LNCaP clone FGC (cell line): ENCODE data around the gene SIGLEC9.

Source experiments
- DNase-seq: peaks from one replicate; pipeline ENCODE4 v3.0.0-alpha.2; 2011; ENCODE audit warnings: low read depth
- H3K4me3 ChIP-seq: 2 replicates; pipeline ENCODE4 v1.5.1; 2011; ENCODE audit warnings: mild to moderate bottlenecking, low read depth, low read length, control low read depth
- TF ChIP-seq, protein P1 (sequence below): IDR thresholded peaks from 2 replicates; pipeline ENCODE4 v1.5.1; 2012; ENCODE audit warnings: mild to moderate bottlenecking; ENCODE audit not compliant: control insufficient read depth, insufficient read depth; ENCODE audit errors: extremely low read depth

The SIGLEC9 gene

DNA sequence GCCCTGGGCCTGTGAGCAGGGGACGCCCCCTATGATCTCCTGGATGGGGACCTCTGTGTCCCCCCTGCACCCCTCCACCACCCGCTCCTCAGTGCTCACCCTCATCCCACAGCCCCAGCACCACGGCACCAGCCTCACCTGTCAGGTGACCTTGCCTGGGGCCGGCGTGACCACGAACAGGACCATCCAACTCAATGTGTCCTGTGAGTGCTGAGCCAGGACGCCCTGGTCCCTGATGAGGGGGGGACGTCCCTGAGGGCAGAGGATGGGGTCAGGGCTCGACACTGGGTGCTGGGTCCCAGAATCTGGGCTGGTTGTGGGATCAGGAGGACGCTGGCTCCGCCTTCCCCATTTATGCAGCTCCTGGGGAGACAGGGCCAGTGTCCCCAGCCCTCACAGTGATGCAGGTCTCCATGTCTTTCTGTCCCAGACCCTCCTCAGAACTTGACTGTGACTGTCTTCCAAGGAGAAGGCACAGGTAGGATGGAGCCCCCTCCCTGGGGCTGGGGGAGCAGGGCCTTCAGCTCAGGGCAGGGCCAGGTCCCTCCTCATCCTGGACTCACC is 19.9 kb downstream of the SIGLEC9 start:
- DNase-seq: no peak
- TF ChIP-seq, protein P1, sequence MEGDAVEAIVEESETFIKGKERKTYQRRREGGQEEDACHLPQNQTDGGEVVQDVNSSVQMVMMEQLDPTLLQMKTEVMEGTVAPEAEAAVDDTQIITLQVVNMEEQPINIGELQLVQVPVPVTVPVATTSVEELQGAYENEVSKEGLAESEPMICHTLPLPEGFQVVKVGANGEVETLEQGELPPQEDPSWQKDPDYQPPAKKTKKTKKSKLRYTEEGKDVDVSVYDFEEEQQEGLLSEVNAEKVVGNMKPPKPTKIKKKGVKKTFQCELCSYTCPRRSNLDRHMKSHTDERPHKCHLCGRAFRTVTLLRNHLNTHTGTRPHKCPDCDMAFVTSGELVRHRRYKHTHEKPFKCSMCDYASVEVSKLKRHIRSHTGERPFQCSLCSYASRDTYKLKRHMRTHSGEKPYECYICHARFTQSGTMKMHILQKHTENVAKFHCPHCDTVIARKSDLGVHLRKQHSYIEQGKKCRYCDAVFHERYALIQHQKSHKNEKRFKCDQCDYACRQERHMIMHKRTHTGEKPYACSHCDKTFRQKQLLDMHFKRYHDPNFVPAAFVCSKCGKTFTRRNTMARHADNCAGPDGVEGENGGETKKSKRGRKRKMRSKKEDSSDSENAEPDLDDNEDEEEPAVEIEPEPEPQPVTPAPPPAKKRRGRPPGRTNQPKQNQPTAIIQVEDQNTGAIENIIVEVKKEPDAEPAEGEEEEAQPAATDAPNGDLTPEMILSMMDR: no peak
- H3K4me3 ChIP-seq: no peak overlapping the region

DNA sequence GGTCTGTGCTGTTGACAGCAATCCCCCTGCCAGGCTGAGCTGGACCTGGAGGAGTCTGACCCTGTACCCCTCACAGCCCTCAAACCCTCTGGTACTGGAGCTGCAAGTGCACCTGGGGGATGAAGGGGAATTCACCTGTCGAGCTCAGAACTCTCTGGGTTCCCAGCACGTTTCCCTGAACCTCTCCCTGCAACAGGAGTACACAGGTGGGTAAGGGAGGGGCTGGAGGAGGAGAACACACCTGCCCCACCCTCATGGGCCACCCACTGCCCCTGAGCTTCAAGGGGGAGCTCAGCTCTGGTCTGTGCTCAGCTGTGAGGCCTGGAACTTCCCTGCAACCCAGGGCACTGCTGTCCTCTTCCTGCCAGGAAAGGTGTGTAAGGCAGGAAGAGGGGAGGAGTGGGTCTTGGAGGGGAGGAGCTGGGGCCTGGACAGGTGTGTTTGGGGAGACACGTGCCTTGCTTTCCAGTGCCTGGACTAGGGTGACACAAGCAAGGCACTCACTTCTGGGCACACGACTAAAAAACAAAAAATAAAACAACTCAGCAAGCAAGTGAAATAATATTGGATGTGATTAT is 21.3 kb downstream of the SIGLEC9 start:
- DNase-seq: no peak
- TF ChIP-seq, protein P1: no peak
- H3K4me3 ChIP-seq: no peak overlapping the region

DNA sequence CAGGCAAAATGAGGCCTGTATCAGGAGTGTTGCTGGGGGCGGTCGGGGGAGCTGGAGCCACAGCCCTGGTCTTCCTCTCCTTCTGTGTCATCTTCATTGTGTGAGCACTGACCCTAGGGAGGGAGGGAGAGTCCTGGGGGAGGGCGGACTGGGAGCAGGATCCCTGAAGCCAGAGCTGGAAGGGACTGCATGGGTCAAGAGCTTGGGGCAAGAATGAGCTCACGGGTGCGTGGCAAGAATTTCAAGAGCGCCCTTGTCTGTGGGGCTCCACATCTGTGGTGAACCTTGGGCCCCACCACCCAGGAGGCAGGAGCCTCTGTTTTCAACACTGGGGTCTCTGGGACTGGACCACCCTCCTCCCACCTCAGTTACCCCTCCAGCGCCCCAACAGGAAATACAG is 22.0 kb downstream of the SIGLEC9 start:
- no peak for DNase-seq
- H3K4me3 ChIP-seq: no peak overlapping the region
- TF ChIP-seq, protein P1: no peak

DNA sequence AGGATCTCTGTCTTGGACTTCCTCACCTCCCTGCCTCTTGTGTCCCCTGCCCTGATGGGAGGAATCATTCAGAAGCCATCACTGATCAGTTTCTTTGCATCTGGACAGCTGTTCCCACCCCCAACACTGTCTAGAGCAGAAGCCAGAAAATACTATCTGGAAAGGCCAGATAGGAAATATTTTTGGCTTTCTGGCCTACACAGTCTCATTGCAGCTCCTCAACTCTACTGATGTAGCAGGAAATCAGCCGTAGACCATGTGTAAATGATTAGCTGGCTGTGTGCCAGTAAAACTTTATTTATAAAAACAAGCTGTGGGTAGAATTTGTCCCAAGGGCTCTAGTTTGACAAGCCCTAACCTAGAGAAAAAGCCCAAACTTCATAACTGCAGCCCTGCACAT is 23.0 kb downstream of the SIGLEC9 start:
- TF ChIP-seq, protein P1: no peak
- no peak overlapping the region for H3K4me3 ChIP-seq
- no peak for DNase-seq

DNA sequence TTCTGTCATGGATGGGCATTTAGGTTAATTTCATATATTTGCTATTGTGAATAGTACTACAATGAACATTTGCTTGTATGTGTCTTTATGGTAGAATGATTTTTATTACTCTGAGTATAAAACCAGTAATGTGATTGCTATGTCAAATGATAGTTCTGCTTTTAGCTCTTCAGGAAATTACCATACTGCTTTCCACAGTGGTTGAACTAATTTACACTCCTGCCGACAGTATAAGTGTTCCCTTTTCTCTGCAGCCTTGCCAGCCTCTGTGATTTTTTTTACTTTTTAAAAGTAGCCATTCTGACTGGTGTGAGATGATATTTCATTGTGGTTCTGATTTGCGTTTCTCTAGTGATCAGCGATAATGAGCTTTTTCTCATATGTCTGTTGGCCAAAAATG is 23.9 kb downstream of the SIGLEC9 start:
- TF ChIP-seq, protein P1: no peak
- DNase-seq: no peak
- H3K4me3 ChIP-seq: no peak overlapping the region

DNA sequence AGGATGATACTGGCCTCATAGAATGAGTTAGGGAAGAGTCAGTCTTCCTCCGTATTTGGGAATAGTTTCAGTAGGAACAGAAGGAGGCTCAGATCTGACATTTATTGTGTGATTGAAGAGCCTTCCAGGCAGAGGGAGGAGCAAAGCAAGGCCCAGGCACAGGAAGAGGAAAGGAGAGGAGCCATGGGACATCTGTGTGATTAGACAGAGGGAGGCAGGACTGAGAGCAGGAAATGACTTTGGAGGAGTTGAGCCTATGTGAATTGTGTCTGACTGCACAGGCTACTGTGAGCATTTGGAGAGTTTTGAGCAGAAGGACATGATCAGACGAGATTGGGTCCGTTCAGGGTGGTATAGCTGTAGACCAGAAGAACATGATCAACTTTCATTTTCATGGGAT is 25.9 kb downstream of the SIGLEC9 start:
- TF ChIP-seq, protein P1: no peak
- DNase-seq: no peak
- no peak overlapping the region for H3K4me3 ChIP-seq

DNA sequence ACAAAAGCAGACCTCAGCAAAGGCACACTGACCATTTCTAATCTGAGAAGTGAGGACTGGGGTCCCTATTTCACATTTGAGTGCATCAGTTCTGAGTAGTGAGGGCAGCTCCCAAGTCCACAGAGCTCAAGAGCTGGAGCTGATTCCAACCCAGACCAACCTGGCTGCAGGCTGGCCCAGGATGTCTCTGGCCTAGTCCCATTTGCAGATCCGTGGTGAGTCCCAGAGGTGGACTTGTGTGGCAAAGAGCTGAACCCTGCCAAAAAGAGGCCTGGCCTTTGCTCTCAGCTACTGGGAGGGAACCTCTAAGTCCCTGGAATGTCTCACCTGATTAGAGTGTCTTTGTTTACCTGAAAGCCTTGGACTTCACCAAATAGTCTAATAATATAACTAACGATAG is 32.0 kb downstream of the SIGLEC9 start:
- DNase-seq: no peak
- no peak overlapping the region for H3K4me3 ChIP-seq
- TF ChIP-seq, protein P1: no peak
